Thyroid gland (tissue), 4 donors: ENCODE data around the gene ZNF493.

Experiments
- CTCF ChIP-seq, 6 experiments: fragments of 200-600 bp in 3 of 6; fragments of 450-650 bp in 3 of 6; sonication (generic) in 3 of 6; IDR thresholded peaks; one replicate each; pipeline ENCODE4 v1.5.1; 2016 to 2019; ENCODE audit warnings: antibody characterized with exemption in 6 of 6, mild to moderate bottlenecking in 2 of 6, inconsistent platforms in 1 of 6, moderate library complexity in 1 of 6
- POLR2A ChIP-seq, 2 donors: fragments of 450-650 bp; IDR thresholded peaks; one replicate each; pipeline ENCODE4 v1.6.1; 2017; ENCODE audit warnings: antibody characterized with exemption in 2 of 2, mild to moderate bottlenecking in 2 of 2, moderate library complexity in 1 of 2

GRCh38 chr19:21396893-21397572 is at the start of gene ZNF493:
- TF ChIP-seq CTCF (IDR thresholded peaks at IDR 0.05) (no peak), POLR2A (IDR thresholded peaks at IDR 0.05) (peak; percentile 29 to 95)
